Common myeloid progenitor, CD34-positive (primary cell): ENCODE data around the gene RPL37A.

ENCODE experiments used
- CTCF ChIA-PET: fragments of 350-600 bp; sonication (Branson Sonifier 250); formaldehyde crosslinking; loops from one replicate; lab custom pipeline; 2021; ENCODE audit warnings: antibody characterized with exemption; lab: Charles Lee
- POLR2A ChIA-PET: fragments of 350-600 bp; sonication (Branson Sonifier 250); formaldehyde crosslinking; loops from one replicate; lab custom pipeline; 2021; ENCODE audit warnings: antibody characterized with exemption; lab: Charles Lee
- DNase-seq, 3 donors: peaks; one replicate each; pipeline versions ENCODE4 v3.0.0 to v3.0.0-alpha.2; 2013
- H3K27ac ChIP-seq, 2 experiments: 1 replicate in 1 of 2; 2 replicates in 1 of 2; pipeline ENCODE4 v1.7.0; 2013; ENCODE audit warnings: inconsistent platforms in 2 of 2, low read length in 2 of 2, mild to moderate bottlenecking in 2 of 2, low read depth in 1 of 2, moderate library complexity in 1 of 2; ENCODE audit not compliant: severe bottlenecking in 2 of 2, insufficient read depth in 1 of 2, poor library complexity in 1 of 2
- H3K27me3 ChIP-seq, 5 experiments: replicated peaks in 2 of 5; 1 replicate in 3 of 5; 2 replicates in 2 of 5; pipeline versions ENCODE4 v1.6.1 to v1.7.0; 2013; ENCODE audit warnings: low read length in 4 of 5, mild to moderate bottlenecking in 2 of 5, moderate library complexity in 2 of 5, inconsistent platforms in 1 of 5; ENCODE audit not compliant: insufficient read depth in 5 of 5, control insufficient read depth in 4 of 5
- H3K36me3 ChIP-seq, 4 experiments: 1 replicate in 2 of 4; 2 replicates in 2 of 4; pipeline versions ENCODE4 v1.6.1 to v1.7.0; 2013; ENCODE audit warnings: low read length in 3 of 4, control low read depth in 1 of 4, mild to moderate bottlenecking in 1 of 4; ENCODE audit not compliant: control insufficient read depth in 4 of 4, insufficient read depth in 4 of 4
- H3K4me1 ChIP-seq, 4 experiments: 1 replicate in 3 of 4; 2 replicates in 1 of 4; pipeline versions ENCODE4 v1.6.1 to v1.7.1; 2013; ENCODE audit warnings: low read length in 3 of 4, mild to moderate bottlenecking in 3 of 4, control low read depth in 1 of 4, inconsistent platforms in 1 of 4, moderate library complexity in 1 of 4; ENCODE audit not compliant: control insufficient read depth in 4 of 4, insufficient read depth in 4 of 4; ENCODE audit errors: control extremely low read depth in 1 of 4
- H3K4me3 ChIP-seq, 7 experiments: 1 replicate in 4 of 7; 2 replicates in 3 of 7; pipeline versions ENCODE4 v1.5.1 to v1.7.0; 2013; ENCODE audit warnings: mild to moderate bottlenecking in 7 of 7, low read length in 6 of 7, moderate library complexity in 6 of 7, inconsistent platforms in 2 of 7, low read depth in 2 of 7, control low read depth in 1 of 7; ENCODE audit not compliant: insufficient read depth in 4 of 7, control insufficient read depth in 1 of 7; ENCODE audit errors: extremely low read depth in 1 of 7
- H3K9me3 ChIP-seq, 5 experiments: 1 replicate in 4 of 5; 2 replicates in 1 of 5; pipeline versions ENCODE4 v1.6.1 to v1.7.1; 2013; ENCODE audit warnings: low read length in 4 of 5, mild to moderate bottlenecking in 2 of 5, inconsistent platforms in 1 of 5, low read depth in 1 of 5, moderate library complexity in 1 of 5; ENCODE audit not compliant: control insufficient read depth in 4 of 5, insufficient read depth in 2 of 5; ENCODE audit errors: control extremely low read depth in 1 of 5
- WGBS: methylation state at CpG from one replicate; pipeline ENCODE4 v1.1.5; 2013; ENCODE audit not compliant: insufficient coverage; 5-methylcytosine and 5-hydroxymethylcytosine counted together

RPL37A gene

DNA sequence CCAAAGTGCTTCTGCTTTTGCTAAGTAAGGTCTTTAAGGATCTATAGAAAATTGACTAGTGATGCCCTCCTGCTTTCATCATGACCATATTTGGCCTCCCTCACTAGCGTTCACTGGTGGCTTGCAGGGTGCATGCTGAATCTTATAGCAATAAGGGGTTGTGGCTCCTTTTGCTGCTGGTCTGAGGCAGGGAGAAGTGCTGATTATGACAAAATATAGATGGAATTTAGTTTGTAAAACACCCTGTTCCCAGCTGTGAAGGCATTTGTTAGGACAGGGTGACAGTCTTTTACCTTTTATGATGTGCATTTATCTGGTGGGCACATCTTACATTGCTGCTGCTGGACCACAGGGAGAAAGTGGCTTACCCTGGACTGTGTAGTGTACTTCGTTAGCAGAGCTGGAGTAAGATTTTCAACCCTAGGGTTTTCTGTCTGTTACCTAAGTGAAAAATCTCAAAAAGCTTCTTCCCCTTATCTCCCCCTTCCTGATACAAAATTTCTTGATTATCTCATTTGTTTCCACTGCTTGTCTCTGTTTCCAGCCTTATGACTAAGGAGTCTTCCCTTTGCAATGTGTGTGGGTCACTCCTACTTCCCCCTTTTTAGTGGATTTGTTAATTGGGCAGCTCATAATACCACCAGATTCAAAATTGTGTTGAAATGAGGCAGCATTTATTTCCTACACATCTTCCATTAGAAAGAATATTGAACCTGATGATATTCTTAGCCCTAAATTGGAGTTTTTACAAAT, 21.2 kb upstream of the RPL37A start:
- H3K9me3 ChIP-seq = no peaks in the 10 kb centered on the region
- DNase-seq = peak in 2 of 3 donors; percentile 35 to 40
- H3K27me3 ChIP-seq = no peaks in the 10 kb centered on the region
- peaks cover 13 to 39% (median 27%) of the 10 kb centered on the region in 4 experiments for H3K36me3 ChIP-seq
- WGBS = no CpG with 5 or more reads among the region's 2 CpGs
- no peak overlapping the region for H3K27ac ChIP-seq
- POLR2A ChIA-PET = interaction anchor here (1.0 kb wide), 1 partner anchor 21 kb away, joined by 3 read pairs; the partner anchor contains the start of gene RPL37A
- no peak overlapping the region for H3K4me3 ChIP-seq
- peaks cover 0 to 47% (median 28%) of the 10 kb centered on the region in 4 experiments for H3K4me1 ChIP-seq
- CTCF ChIA-PET = interaction anchor here (1.1 to 3.0 kb wide), 3 partner anchors 9 to 40 kb away, joined by 3 to 11 read pairs (median 4); partner anchors contain the start of gene RPL37A

DNA sequence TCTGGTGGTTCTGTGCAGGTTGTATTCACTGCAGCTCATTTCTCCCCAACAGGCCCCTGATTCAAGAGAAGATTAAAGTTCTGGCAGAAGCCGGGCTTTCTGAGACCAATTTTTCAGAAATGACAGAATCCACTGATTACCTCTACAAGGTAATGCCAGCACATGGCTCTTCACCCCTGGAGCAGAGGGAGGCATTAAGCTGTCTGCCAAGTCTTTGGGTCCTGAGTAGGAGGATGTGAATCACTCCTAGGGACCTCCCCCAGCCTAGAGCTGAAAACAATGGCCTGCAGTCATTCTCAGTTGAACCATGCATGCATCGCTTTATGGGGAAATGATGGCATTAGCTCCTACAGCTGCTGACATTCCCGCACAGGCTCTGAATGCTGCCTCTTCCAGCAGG, 20.5 kb upstream of the RPL37A start:
- DNase-seq = no peak
- H3K27me3 ChIP-seq = no peaks in the 10 kb centered on the region
- CTCF ChIA-PET = interaction anchor here (1.1 to 3.0 kb wide), 3 partner anchors 9 to 39 kb away, joined by 3 to 11 read pairs (median 4); partner anchors contain the start of gene RPL37A
- POLR2A ChIA-PET = interaction anchor here (1.0 kb wide), 1 partner anchor 20 kb away, joined by 3 read pairs; the partner anchor contains the start of gene RPL37A
- H3K4me3 ChIP-seq = no peak overlapping the region
- H3K9me3 ChIP-seq = no peaks in the 10 kb centered on the region
- WGBS = 100% methylated on average over 2 of the region's 3 CpGs
- H3K36me3 ChIP-seq = peaks cover 14 to 45% (median 34%) of the 10 kb centered on the region in 4 experiments
- H3K4me1 ChIP-seq = peaks cover 0 to 47% (median 28%) of the 10 kb centered on the region in 4 experiments
- H3K27ac ChIP-seq = no peak overlapping the region

DNA sequence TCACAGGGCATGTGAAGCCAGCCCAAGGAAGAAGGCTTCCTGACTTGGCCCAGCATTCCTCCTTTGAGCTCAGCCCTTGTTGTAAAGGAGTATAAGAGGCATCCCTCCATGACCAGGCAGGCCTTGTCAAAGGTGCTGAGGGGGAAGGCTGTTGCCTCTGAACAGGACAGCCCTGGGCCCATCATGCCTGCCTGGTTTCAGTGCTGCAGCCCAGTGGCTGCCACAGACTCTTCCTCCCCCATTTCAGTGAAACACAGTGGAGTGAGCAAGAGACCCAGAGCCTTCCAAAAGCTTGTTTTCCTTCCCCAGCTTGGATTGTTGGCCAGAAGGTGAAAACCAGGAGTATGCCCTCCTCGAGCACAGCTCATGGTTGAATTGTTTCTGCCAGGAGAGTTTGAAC, 19.9 kb upstream of the RPL37A start:
- Histone ChIP-seq H3K9me3 (no peaks in the 10 kb centered on the region), H3K27me3 (no peaks in the 10 kb centered on the region), H3K4me3 (no peak overlapping the region), H3K36me3 (peaks cover 14 to 48% (median 37%) of the 10 kb centered on the region in 4 experiments), H3K4me1 (peaks cover 0 to 47% (median 28%) of the 10 kb centered on the region in 4 experiments), H3K27ac (no peak overlapping the region)
- WGBS = 100% methylated on average over 1 of the region's 1 CpG
- POLR2A ChIA-PET = no interaction called here
- no peak for DNase-seq
- CTCF ChIA-PET = interaction anchor here (3.0 kb wide), 1 partner anchor 8 kb away, joined by 11 read pairs; no protein-coding TSS in a partner anchor

- Histone ChIP-seq H3K4me3 (no peak overlapping the region), H3K27ac (no peak overlapping the region), H3K36me3 (peaks cover 14 to 48% (median 37%) of the 10 kb centered on the region in 4 experiments), H3K27me3 (no peaks in the 10 kb centered on the region), H3K9me3 (no peaks in the 10 kb centered on the region), H3K4me1 (peaks cover 0 to 42% (median 21%) of the 10 kb centered on the region in 4 experiments)
- no CpG with 5 or more reads among the region's 3 CpGs for WGBS
- ChIA-PET CTCF (no interaction called here), POLR2A (no interaction called here)
- peak in 1 of 3 donors; percentile 35 for DNase-seq
Measured at GRCh38 chr2:216480221-216480620, 18.4 kb upstream of the RPL37A start.

DNA sequence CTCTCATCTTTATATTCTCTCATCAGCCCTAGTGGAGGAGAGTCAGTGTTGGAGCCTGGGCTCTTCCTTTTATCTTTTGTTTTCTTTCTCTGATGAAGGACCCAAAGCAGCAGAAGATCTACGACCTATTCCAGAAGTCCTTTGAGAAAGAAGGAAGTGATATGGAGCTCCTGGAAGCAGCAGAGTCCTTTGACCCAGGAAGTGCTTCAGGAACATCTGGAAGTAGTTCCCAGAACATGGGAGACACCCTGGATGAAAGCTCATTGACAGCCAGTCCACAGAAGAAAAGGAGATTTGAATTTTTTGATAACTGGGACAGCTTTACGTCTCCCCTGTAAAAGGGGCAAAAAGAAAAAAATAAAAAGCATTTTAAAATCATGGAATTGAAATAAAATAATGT, 16.0 kb upstream of the RPL37A start:
- WGBS = 100% methylated on average over 1 of the region's 2 CpGs
- no peaks in the 10 kb centered on the region for H3K9me3 ChIP-seq
- H3K27me3 ChIP-seq = no peaks in the 10 kb centered on the region
- H3K4me3 ChIP-seq = no peak overlapping the region
- H3K4me1 ChIP-seq = peaks cover 0 to 39% (median 21%) of the 10 kb centered on the region in 4 experiments
- H3K27ac ChIP-seq = no peak overlapping the region
- no peak for DNase-seq
- POLR2A ChIA-PET = no interaction called here
- CTCF ChIA-PET = interaction anchor here (1.1 to 1.3 kb wide), 3 partner anchors 14 to 16 kb away, joined by 3 to 8 read pairs (median 4); partner anchors contain the start of gene RPL37A
- peaks cover 10 to 41% (median 28%) of the 10 kb centered on the region in 4 experiments for H3K36me3 ChIP-seq

DNA sequence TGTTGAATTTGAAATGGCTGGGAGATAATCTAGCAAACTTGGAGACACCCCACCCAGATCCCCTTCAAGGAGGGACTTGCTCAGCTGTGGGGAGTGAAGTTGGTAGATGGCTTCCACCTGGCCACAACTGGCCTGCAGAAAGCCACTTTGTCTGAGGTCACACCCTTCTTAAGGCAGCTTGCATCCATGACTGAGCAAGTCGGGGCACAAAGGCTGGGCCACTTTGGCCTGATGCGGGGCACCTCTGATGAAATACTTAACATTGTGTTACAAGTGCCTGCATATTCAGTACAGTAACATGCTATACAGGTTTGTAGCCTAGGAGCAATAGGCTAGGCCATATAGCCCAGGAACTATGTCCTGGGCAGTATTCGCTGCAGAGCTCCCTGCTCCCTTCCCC, 13.4 kb upstream of the RPL37A start:
- WGBS = 100% methylated on average over 3 of the region's 3 CpGs
- POLR2A ChIA-PET = interaction anchor here (0.6 kb wide), 1 partner anchor 1734 kb away, joined by 3 read pairs; no protein-coding TSS in a partner anchor

More for the DNA sequence above, 13.4 kb upstream of the RPL37A start:
- Histone ChIP-seq H3K27me3 (no peaks in the 10 kb centered on the region), H3K9me3 (no peaks in the 10 kb centered on the region), H3K4me1 (peaks cover 0 to 38% (median 22%) of the 10 kb centered on the region in 4 experiments), H3K4me3 (no peak overlapping the region), H3K27ac (no peak overlapping the region), H3K36me3 (peaks cover 5 to 24% (median 15%) of the 10 kb centered on the region in 4 experiments)
- no peak for DNase-seq
- CTCF ChIA-PET = interaction anchor here (1.6 to 3.3 kb wide), 2 partner anchors 12 to 62 kb away, joined by 5 to 16 read pairs; no protein-coding TSS in a partner anchor
